CD1c-positive myeloid dendritic cell (primary cell): Measurements from ENCODE around the gene NDUFB8.

ENCODE experiments used
- DNase-seq: peaks from one replicate; pipeline ENCODE4 v3.0.0-alpha.2; 2016; ENCODE audit errors: extremely low spot score

The NDUFB8 gene

GRCh38 chr10:100507357-100507732 is 22.3 kb downstream of the NDUFB8 start:
- no peak for DNase-seq

- DNase-seq: no peak
Observed at GRCh38 chr10:100506596-100507356, 22.9 kb downstream of the NDUFB8 start.

GRCh38 chr10:100505164-100505563 is 24.5 kb downstream of the NDUFB8 start:
- DNase-seq: no peak

GRCh38 chr10:100504096-100504495 is 25.6 kb downstream of the NDUFB8 start:
- DNase-seq: no peak

GRCh38 chr10:100502926-100503494 is 26.7 kb downstream of the NDUFB8 start:
- no peak for DNase-seq

- DNase-seq: no peak
Observed at GRCh38 chr10:100501423-100501822, 28.2 kb downstream of the NDUFB8 start.

- DNase-seq: no peak
Observed at GRCh38 chr10:100498059-100498458, 31.6 kb downstream of the NDUFB8 start.

GRCh38 chr10:100496567-100496966 is 33.1 kb downstream of the NDUFB8 start:
- DNase-seq: no peak

- no peak for DNase-seq
Observed at GRCh38 chr10:100490531-100490930, 39.1 kb downstream of the NDUFB8 start.

GRCh38 chr10:100489396-100489795 is 40.3 kb downstream of the NDUFB8 start:
- DNase-seq: peak; percentile 41

- DNase-seq: no peak
Observed at GRCh38 chr10:100487529-100487928, 42.1 kb downstream of the NDUFB8 start.

- no peak for DNase-seq
Observed at GRCh38 chr10:100485801-100486495, 43.7 kb downstream of the NDUFB8 start.

GRCh38 chr10:100485366-100485765 is 44.3 kb downstream of the NDUFB8 start:
- no peak for DNase-seq

GRCh38 chr10:100483876-100484666 is 45.6 kb downstream of the NDUFB8 start:
- no peak for DNase-seq

- DNase-seq: no peak
Observed at GRCh38 chr10:100482834-100483185, 46.9 kb downstream of the NDUFB8 start.

- peak; percentile 75 for DNase-seq
Observed at GRCh38 chr10:100482181-100482833, 47.4 kb downstream of the NDUFB8 start.

- DNase-seq: peak; percentile 96
Observed at GRCh38 chr10:100481462-100482081, 48.1 kb downstream of the NDUFB8 start.

GRCh38 chr10:100480002-100480401 is 49.7 kb downstream of the NDUFB8 start:
- DNase-seq: no peak

GRCh38 chr10:100479037-100479436 is 50.6 kb downstream of the NDUFB8 start:
- no peak for DNase-seq

GRCh38 chr10:100477970-100478369 is 51.7 kb downstream of the NDUFB8 start:
- DNase-seq: no peak
